ENCODE results near the gene PPIL6. TPM values are rescaled to one million over a fixed set of nuclear protein-coding genes. Genes with fewer than 3 reads are reported as not detected.

The PPIL6 gene
- total and polyA plus RNA-seq, 2 donors (not counting 1 experiment from before 2014, with no cell fraction given) = 0.85 to 1.8 TPM

DNA sequence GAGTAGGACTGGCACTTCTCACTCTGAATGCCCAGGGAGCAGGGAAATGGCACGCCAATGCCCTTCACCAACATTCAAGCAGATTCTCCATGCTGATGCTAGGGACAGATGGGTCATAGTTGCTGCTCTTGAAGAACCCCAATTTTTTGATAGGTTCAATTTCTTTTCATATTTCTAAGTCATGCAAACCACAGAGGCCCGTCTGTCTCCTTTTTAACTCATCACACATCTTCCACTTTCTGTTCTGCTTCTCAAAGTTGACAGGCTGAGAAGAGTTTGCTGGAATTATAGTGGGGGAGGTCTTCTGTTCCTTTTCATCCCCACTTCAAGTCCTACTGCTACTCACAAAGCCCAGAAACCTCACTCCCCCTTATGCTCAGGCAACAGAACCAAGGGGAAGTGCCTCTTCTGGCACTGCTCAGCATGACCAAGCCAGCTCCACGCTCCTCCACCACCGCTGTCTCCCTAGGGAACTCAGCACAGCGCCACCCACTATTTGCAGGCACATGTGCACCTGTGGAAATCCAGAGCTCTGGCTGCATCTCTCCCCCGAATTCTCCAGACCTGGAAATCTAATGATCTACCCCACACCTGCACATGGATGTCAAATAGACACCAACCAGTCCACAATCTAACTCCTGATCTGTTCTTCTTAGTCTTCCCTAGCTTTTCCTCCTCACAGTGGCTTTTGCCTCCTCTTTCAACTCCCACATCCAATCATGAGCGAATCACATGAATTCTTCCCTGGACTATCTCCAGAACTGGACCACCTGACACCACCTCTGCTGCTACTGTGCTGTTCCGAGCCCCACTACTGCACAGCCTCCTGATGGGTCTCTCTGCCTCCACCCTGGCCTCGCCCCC is 31.9 kb upstream of the PPIL6 start:
- Histone ChIP-seq H2AFZ (ENCODE audit: insufficient read depth, low read depth, low read length, poor library complexity, severe bottlenecking) (no peak overlapping the region), H3K27ac (ENCODE audit: low read length in 2 of 2) (peak overlapping the region in 1 of 2 donors; percentile 3), H3K79me2 (ENCODE audit: control insufficient read depth, insufficient read depth, low read length) (peaks cover 86% of the 10 kb centered on the region), H3K9ac (ENCODE audit: low read length) (peak overlapping the region; percentile 11), H3K4me1 (ENCODE audit: control insufficient read depth in 2 of 2, insufficient read depth in 2 of 2, low read length in 2 of 2) (peaks cover 29 to 30% of the 10 kb centered on the region in 2 donors), H3K4me2 (replicated peaks; ENCODE audit: low read depth, low read length, poor library complexity, severe bottlenecking) (peak overlapping the region; percentile 42), H3K4me3 (ENCODE audit: control extremely low read depth in 1 of 5, extremely low read depth in 1 of 5, insufficient read depth in 1 of 5, low read depth in 2 of 5, low read length in 4 of 5) (no peak overlapping the region), H3K36me3 (replicated peaks in 1 of 2; ENCODE audit: control extremely low read depth in 1 of 2, control insufficient read depth in 1 of 2, extremely low read depth in 1 of 2, insufficient read depth in 2 of 2, low read length in 1 of 2) (peaks cover 0 to 88% of the 10 kb centered on the region in 2 experiments), H4K20me1 (ENCODE audit: control insufficient read depth, insufficient read depth, low read length, poor library complexity, severe bottlenecking) (peaks cover 55% of the 10 kb centered on the region), H3K27me3 (replicated peaks in 1 of 4; ENCODE audit: control extremely low read depth in 1 of 4, control insufficient read depth in 3 of 4, insufficient read depth in 4 of 4, low read length in 3 of 4) (no peaks in the 10 kb centered on the region), H3K9me3 (ENCODE audit: control extremely low read depth in 1 of 3, control insufficient read depth in 2 of 3, insufficient read depth in 1 of 3, low read length in 2 of 3) (no peaks in the 10 kb centered on the region)
- Mint-ChIP-seq H3K4me1 (peaks cover 61% of the 10 kb centered on the region), H3K27me3 (no peaks in the 10 kb centered on the region), H3K27ac (peak overlapping the region; percentile 62), H3K4me3 (peak overlapping the region; percentile 42), H3K9me3 (ENCODE audit: insufficient read depth) (no peaks in the 10 kb centered on the region)
- 55% methylated on average over 8 of the region's 9 CpGs for WGBS (ENCODE audit: insufficient coverage)
- peak; percentile 67 for DNase-seq
- no peak for TF ChIP-seq EZH2 (IDR thresholded peaks at IDR 0.05; ENCODE audit: borderline replicate concordance, insufficient read depth, low read depth, low read length, poor library complexity, severe bottlenecking)
- TF ChIP-seq, protein P1, sequence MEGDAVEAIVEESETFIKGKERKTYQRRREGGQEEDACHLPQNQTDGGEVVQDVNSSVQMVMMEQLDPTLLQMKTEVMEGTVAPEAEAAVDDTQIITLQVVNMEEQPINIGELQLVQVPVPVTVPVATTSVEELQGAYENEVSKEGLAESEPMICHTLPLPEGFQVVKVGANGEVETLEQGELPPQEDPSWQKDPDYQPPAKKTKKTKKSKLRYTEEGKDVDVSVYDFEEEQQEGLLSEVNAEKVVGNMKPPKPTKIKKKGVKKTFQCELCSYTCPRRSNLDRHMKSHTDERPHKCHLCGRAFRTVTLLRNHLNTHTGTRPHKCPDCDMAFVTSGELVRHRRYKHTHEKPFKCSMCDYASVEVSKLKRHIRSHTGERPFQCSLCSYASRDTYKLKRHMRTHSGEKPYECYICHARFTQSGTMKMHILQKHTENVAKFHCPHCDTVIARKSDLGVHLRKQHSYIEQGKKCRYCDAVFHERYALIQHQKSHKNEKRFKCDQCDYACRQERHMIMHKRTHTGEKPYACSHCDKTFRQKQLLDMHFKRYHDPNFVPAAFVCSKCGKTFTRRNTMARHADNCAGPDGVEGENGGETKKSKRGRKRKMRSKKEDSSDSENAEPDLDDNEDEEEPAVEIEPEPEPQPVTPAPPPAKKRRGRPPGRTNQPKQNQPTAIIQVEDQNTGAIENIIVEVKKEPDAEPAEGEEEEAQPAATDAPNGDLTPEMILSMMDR (IDR thresholded peaks at IDR 0.05) = no peak
- intact Hi-C loops (cut with micrococcal nuclease) = no loop called here
- CTCF ChIA-PET = interaction anchor here (0.7 to 2.3 kb wide), 7 partner anchors 8 to 568 kb away, joined by 3 to 5 read pairs (median 4); partner anchors contain the start of genes MICAL1, PPIL6 and SMPD2
- POLR2A ChIA-PET = interaction anchor here (1.0 kb wide), 1 partner anchor 17 kb away, joined by 3 read pairs; the partner anchor contains the start of gene MICAL1
- ATAC-seq (ENCODE audit: low read depth) = peak; percentile 93
